IMR-90 (cell line): ENCODE data around the gene FAU. TPM values are rescaled to one million over a fixed set of nuclear protein-coding genes. Genes with fewer than 3 reads are reported as not detected.

ENCODE experiments used
- ATAC-seq: fragments of 200-7000 bp; cut with Tn5 transposase; 2 replicates; pipeline ENCODE4 v1.9.1; 2020; ENCODE audit warnings: low read depth, mild to moderate bottlenecking, moderate library complexity
- BruUV-seq: library from RNA; stranded (reverse); fragments of 400-500 nt; replicated peaks from 2 replicates; lab custom pipeline; 2021; lab: Mats Ljungman, UMichigan
- CTCF ChIA-PET: fragments of 300-600 bp; formaldehyde crosslinking; extraction: SDS; loops from one replicate; lab custom pipeline; 2021; ENCODE audit warnings: antibody characterized with exemption; lab: Yijun Ruan, JAX
- POLR2A ChIA-PET: fragments of 300-600 bp; sonication (Branson Sonifier 250); formaldehyde crosslinking; loops from one replicate; lab custom pipeline; 2022; ENCODE audit warnings: antibody characterized with exemption; ENCODE audit not compliant: unreplicated experiment; lab: Charles Lee
- DNase-seq: peaks from one replicate; pipeline ENCODE4 v3.0.0; 2013
- H2AFZ ChIP-seq: replicated peaks from 2 replicates; pipeline ENCODE3; 2013; ENCODE audit warnings: low read length, mild to moderate bottlenecking; ENCODE audit not compliant: poor library complexity
- H2AK5ac ChIP-seq: 2 replicates; pipeline ENCODE4 v1.6.1; 2013; ENCODE audit warnings: low read depth, low read length, inconsistent platforms
- H2AK9ac ChIP-seq: replicated peaks from 2 replicates; pipeline ENCODE3; 2013; ENCODE audit warnings: mild to moderate bottlenecking, low read depth, low read length, moderate library complexity; ENCODE audit not compliant: poor library complexity
- H2BK120ac ChIP-seq: 2 replicates; pipeline ENCODE4 v1.6.1; 2013; ENCODE audit warnings: low read depth, low read length, inconsistent platforms
- H2BK15ac ChIP-seq: 3 replicates; pipeline ENCODE4 v1.6.1; 2013; ENCODE audit warnings: low read depth, low read length, inconsistent platforms
- H2BK20ac ChIP-seq: 2 replicates; pipeline ENCODE4 v1.6.1; 2013; ENCODE audit warnings: low read depth, mild to moderate bottlenecking, inconsistent platforms, low read length, moderate library complexity
- H2BK5ac ChIP-seq: 2 replicates; pipeline ENCODE4 v1.6.1; 2013; ENCODE audit warnings: mild to moderate bottlenecking, low read depth, low read length, inconsistent platforms; ENCODE audit not compliant: poor library complexity, severe bottlenecking
- H3K14ac ChIP-seq: replicated peaks from 2 replicates; pipeline ENCODE4 v1.6.1; 2013; ENCODE audit warnings: low read depth, low read length, inconsistent platforms
- H3K18ac ChIP-seq: 2 replicates; pipeline ENCODE4 v1.6.1; 2013; ENCODE audit warnings: low read depth, low read length, control low read depth
- H3K23ac ChIP-seq: 2 replicates; pipeline ENCODE4 v1.6.1; 2013; ENCODE audit warnings: low read depth, low read length, inconsistent platforms
- H3K27ac ChIP-seq: 2 replicates; pipeline ENCODE4 v1.5.1; 2013; ENCODE audit warnings: mild to moderate bottlenecking, control low read depth, low read length; ENCODE audit not compliant: insufficient read depth
- H3K27me3 ChIP-seq: 2 replicates; pipeline ENCODE4 v1.6.1; 2013; ENCODE audit warnings: low read length; ENCODE audit not compliant: control insufficient read depth, insufficient read depth
- H3K36me3 ChIP-seq: 2 replicates; pipeline ENCODE4 v1.6.1; 2013; ENCODE audit warnings: low read length, mixed read lengths; ENCODE audit not compliant: control insufficient read depth, insufficient read depth
- H3K4ac ChIP-seq: 2 replicates; pipeline ENCODE4 v1.6.1; 2013; ENCODE audit warnings: low read depth, low read length, inconsistent platforms
- H3K4me1 ChIP-seq: 2 replicates; pipeline ENCODE4 v1.6.1; 2013; ENCODE audit warnings: low read length, mixed read lengths; ENCODE audit not compliant: control insufficient read depth, insufficient read depth
- H3K4me2 ChIP-seq: 2 replicates; pipeline ENCODE4 v1.6.1; 2013; ENCODE audit warnings: low read depth, mild to moderate bottlenecking, control low read depth, low read length, moderate library complexity
- H3K4me3 ChIP-seq: 2 replicates; pipeline ENCODE4 v1.5.1; 2013; ENCODE audit warnings: low read depth, mild to moderate bottlenecking, control low read depth, low read length, moderate library complexity; ENCODE audit not compliant: insufficient read depth
- H3K56ac ChIP-seq: 2 replicates; pipeline ENCODE4 v1.6.1; 2013; ENCODE audit warnings: low read length, inconsistent platforms; ENCODE audit not compliant: insufficient read depth; ENCODE audit errors: extremely low read depth
- H3K79me1 ChIP-seq, 2 experiments: 2 replicates each; pipeline ENCODE4 v1.6.1; 2013; ENCODE audit warnings: low read length in 2 of 2, inconsistent platforms in 1 of 2, low read depth in 1 of 2
- H3K9ac ChIP-seq: 2 replicates; pipeline ENCODE4 v1.6.1; 2013; ENCODE audit warnings: low read depth, low read length, control low read depth
- H3K9me1 ChIP-seq: 2 replicates; pipeline ENCODE4 v1.6.1; 2013; ENCODE audit warnings: low read length, inconsistent platforms; ENCODE audit not compliant: insufficient read depth
- H3K9me3 ChIP-seq: 2 replicates; pipeline ENCODE4 v1.6.1; 2013; ENCODE audit warnings: low read length; ENCODE audit not compliant: control insufficient read depth, insufficient read depth
- H4K20me1 ChIP-seq: 2 replicates; pipeline ENCODE4 v1.6.1; 2013; ENCODE audit warnings: low read length, inconsistent platforms; ENCODE audit not compliant: insufficient read depth
- H4K5ac ChIP-seq: 2 replicates; pipeline ENCODE4 v1.6.1; 2013; ENCODE audit warnings: mild to moderate bottlenecking, low read depth, low read length, control low read depth
- H4K8ac ChIP-seq, 2 experiments: 2 replicates each; pipeline ENCODE4 v1.6.1; 2013; ENCODE audit warnings: low read depth in 2 of 2, low read length in 2 of 2, control low read depth in 1 of 2, inconsistent platforms in 1 of 2
- H4K91ac ChIP-seq: 2 replicates; pipeline ENCODE4 v1.6.1; 2013; ENCODE audit warnings: low read depth, low read length, inconsistent platforms; ENCODE audit not compliant: insufficient read depth
- BHLHE40 ChIP-seq: fragments of 150-350 bp; IDR thresholded peaks from 2 replicates; pipeline ENCODE4 v1.6.1; 2016; ENCODE audit warnings: mild to moderate bottlenecking, low read depth, low read length
- CEBPB ChIP-seq: IDR thresholded peaks from 2 replicates; pipeline ENCODE4 v1.6.1; 2012; ENCODE audit warnings: low read depth, low read length, improper control_type of control experiment
- CHD1 ChIP-seq: IDR thresholded peaks from 2 replicates; pipeline ENCODE4 v1.6.1; 2012; ENCODE audit warnings: low read depth, low read length, improper control_type of control experiment
- FOS ChIP-seq: fragments of 150-350 bp; IDR thresholded peaks from 2 replicates; pipeline ENCODE4 v1.6.1; 2016; ENCODE audit warnings: low read depth, low read length
- MAFK ChIP-seq: IDR thresholded peaks from 2 replicates; pipeline ENCODE4 v1.6.1; 2012; ENCODE audit warnings: low read depth, low read length, improper control_type of control experiment
- MAZ ChIP-seq: IDR thresholded peaks from 2 replicates; pipeline ENCODE4 v1.6.1; 2012; ENCODE audit warnings: low read depth, mild to moderate bottlenecking, low read length, improper control_type of control experiment, moderate library complexity, borderline replicate concordance
- MXI1 ChIP-seq: IDR thresholded peaks from 2 replicates; pipeline ENCODE4 v1.6.1; 2012; ENCODE audit warnings: low read depth, mild to moderate bottlenecking, low read length, moderate library complexity, borderline replicate concordance
- NFE2L2 ChIP-seq: fragments of 150-350 bp; IDR thresholded peaks from 2 replicates; pipeline ENCODE4 v1.6.1; 2016; ENCODE audit warnings: low read depth, mild to moderate bottlenecking, low read length
- POLR2A ChIP-seq: IDR thresholded peaks from 2 replicates; pipeline ENCODE4 v1.6.1; 2012; ENCODE audit warnings: mild to moderate bottlenecking, low read depth, low read length
- RAD21 ChIP-seq: IDR thresholded peaks from 2 replicates; pipeline ENCODE4 v1.6.1; 2012; ENCODE audit warnings: low read length, improper control_type of control experiment
- RCOR1 ChIP-seq: IDR thresholded peaks from 2 replicates; pipeline ENCODE4 v1.6.1; 2012; ENCODE audit warnings: mild to moderate bottlenecking, low read length, improper control_type of control experiment; ENCODE audit not compliant: insufficient replicate concordance
- RFX5 ChIP-seq: IDR thresholded peaks from 2 replicates; pipeline ENCODE4 v1.8.0; 2012; ENCODE audit warnings: low read depth, mild to moderate bottlenecking, low read length, moderate library complexity
- SMC3 ChIP-seq: fragments of 150-350 bp; IDR thresholded peaks from 2 replicates; pipeline ENCODE4 v1.6.1; 2016; ENCODE audit warnings: low read depth, mild to moderate bottlenecking, antibody characterized with exemption, low read length, moderate library complexity
- USF2 ChIP-seq: fragments of 150-350 bp; IDR thresholded peaks from 2 replicates; pipeline ENCODE4 v1.6.1; 2017; ENCODE audit warnings: mild to moderate bottlenecking, antibody characterized with exemption, low read length, low read depth
- WGBS, 2 experiments: methylation state at CpG; one replicate each; pipeline versions ENCODE4 v1.1.5 to v1.1.7; 2013; ENCODE audit warnings: missing lambda C conversion rate in 2 of 2; ENCODE audit not compliant: insufficient read length in 1 of 2; ENCODE audit errors: extremely low coverage in 2 of 2; 5-methylcytosine and 5-hydroxymethylcytosine counted together
- dilution Hi-C: fragments of 300-500 bp; cut with HindIII; formaldehyde crosslinking; loops from one replicate; pipeline ENCODE4 v1.14.3; 2018; ENCODE audit warnings: low sequenced_read_pairs; ENCODE audit not compliant: unreplicated experiment
- in situ Hi-C: fragments of 300-500 bp; cut with MboI; formaldehyde crosslinking; loops from 3 replicates; pipeline ENCODE4 v1.14.3; 2019; ENCODE audit warnings: low sequenced_read_pairs, inconsistent platforms, mixed read lengths
- intact Hi-C: fragments of 100-400 bp; cut with micrococcal nuclease; formaldehyde crosslinking; loops from 2 replicates; pipeline ENCODE4 v1.10.0; 2022
- polyA plus RNA-seq, 3 experiments: library from polyadenylated mRNA; depleted of rRNA; stranded (reverse); fragments of >200 nt; gene quantifications; 2 replicates each; pipeline ENCODE4 v1.2.3, GENCODE V29; 2012; ENCODE audit warnings: low replicate concordance in 1 of 3
- total RNA-seq: library from RNA; depleted of rRNA; stranded (reverse); fragments of >200 nt; gene quantifications from 2 replicates; pipeline ENCODE4 v1.2.3, GENCODE V29; 2012
- TF ChIP-seq, protein P1 (sequence below): fragments of 150-350 bp; IDR thresholded peaks from 2 replicates; pipeline ENCODE4 v1.6.1; 2016; ENCODE audit warnings: low read depth, mild to moderate bottlenecking, low read length, moderate library complexity, borderline replicate concordance
- TF ChIP-seq, protein P2 (sequence below): conservative IDR thresholded peaks from 2 replicates; pipeline ENCODE4 v1.5.1; 2012; ENCODE audit warnings: mild to moderate bottlenecking, low read depth, low read length, improper control_type of control experiment

The FAU gene
- total and polyA plus RNA-seq, 2 of the 4 experiments (the other 2 are of a cell fraction), result 189 to 652 TPM

DNA sequence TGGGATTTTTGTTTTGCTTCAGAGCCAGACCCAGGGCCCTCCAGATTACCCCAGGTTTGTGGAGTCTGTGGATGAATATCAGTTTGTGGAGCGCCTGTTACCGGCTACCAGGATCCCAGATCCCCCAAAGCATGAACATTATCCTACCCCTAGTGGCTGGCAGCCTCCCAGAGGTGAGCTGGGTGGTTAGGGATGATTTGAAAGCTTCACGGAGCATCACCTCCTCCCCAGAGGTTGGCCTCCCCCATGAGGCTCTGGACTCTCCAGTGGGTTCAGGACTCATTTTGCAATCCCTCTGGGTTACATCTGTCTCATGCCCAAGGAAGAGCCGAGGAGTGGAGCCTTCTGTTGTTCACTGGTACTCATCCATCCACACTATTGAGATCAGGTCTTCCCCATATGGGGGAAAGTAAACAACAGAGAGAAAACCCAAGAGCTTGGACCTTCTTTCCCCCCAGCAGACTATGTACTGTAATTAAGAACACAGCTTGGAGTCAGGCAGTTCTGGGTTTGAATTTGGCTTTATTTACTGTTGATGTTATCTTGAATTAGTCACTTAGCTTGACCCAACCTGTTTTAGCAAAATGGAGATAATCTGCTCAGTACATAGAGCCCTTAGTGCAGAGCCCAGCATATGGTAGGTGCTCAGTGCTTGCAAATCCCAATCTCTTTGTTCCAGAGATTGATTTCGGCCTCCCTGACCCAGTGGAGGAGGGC, 2.7 kb upstream of the FAU start:
- TF ChIP-seq FOS (no peak), MAFK (no peak), NFE2L2 (no peak), USF2 (no peak), POLR2A (no peak), RAD21 (no peak), CEBPB (no peak), RCOR1 (no peak), SMC3 (no peak), RFX5 (no peak), CHD1 (no peak), BHLHE40 (no peak), MXI1 (no peak), MAZ (no peak)
- TF ChIP-seq, protein P1, sequence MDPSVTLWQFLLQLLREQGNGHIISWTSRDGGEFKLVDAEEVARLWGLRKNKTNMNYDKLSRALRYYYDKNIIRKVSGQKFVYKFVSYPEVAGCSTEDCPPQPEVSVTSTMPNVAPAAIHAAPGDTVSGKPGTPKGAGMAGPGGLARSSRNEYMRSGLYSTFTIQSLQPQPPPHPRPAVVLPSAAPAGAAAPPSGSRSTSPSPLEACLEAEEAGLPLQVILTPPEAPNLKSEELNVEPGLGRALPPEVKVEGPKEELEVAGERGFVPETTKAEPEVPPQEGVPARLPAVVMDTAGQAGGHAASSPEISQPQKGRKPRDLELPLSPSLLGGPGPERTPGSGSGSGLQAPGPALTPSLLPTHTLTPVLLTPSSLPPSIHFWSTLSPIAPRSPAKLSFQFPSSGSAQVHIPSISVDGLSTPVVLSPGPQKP, result no peak
- TF ChIP-seq, protein P2, sequence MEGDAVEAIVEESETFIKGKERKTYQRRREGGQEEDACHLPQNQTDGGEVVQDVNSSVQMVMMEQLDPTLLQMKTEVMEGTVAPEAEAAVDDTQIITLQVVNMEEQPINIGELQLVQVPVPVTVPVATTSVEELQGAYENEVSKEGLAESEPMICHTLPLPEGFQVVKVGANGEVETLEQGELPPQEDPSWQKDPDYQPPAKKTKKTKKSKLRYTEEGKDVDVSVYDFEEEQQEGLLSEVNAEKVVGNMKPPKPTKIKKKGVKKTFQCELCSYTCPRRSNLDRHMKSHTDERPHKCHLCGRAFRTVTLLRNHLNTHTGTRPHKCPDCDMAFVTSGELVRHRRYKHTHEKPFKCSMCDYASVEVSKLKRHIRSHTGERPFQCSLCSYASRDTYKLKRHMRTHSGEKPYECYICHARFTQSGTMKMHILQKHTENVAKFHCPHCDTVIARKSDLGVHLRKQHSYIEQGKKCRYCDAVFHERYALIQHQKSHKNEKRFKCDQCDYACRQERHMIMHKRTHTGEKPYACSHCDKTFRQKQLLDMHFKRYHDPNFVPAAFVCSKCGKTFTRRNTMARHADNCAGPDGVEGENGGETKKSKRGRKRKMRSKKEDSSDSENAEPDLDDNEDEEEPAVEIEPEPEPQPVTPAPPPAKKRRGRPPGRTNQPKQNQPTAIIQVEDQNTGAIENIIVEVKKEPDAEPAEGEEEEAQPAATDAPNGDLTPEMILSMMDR, result no peak
- no peak overlapping the region for H2AFZ ChIP-seq
- H3K18ac ChIP-seq, result no peak overlapping the region
- no peak overlapping the region for H2AK9ac ChIP-seq
- no peak overlapping the region for H3K14ac ChIP-seq
- H2BK5ac ChIP-seq, result no peak overlapping the region
- no peak overlapping the region for H2BK20ac ChIP-seq
- no peaks in the 10 kb centered on the region for H3K9me3 ChIP-seq
- no peak overlapping the region for H4K5ac ChIP-seq
- no peak overlapping the region for H3K4me2 ChIP-seq
- ChIA-PET POLR2A (no interaction called here), CTCF (no interaction called here)
- no peak overlapping the region for H3K23ac ChIP-seq
- peaks cover 30 to 69% of the 10 kb centered on the region in 2 experiments for H3K79me1 ChIP-seq
- no peak overlapping the region for H2BK120ac ChIP-seq
- H2BK15ac ChIP-seq, result no peak overlapping the region
- no TSS peak for BruUV-seq
- DNase-seq, result no peak
- H3K9me1 ChIP-seq, result 0 out of 2 replicates have a peak, but pooled peaks cover 4% of the 10 kb centered on the region
- dilution Hi-C loops (no loop called here), intact Hi-C loops (loop anchor here (5.0 kb wide), 1 partner anchor 58 kb away; the partner anchor contains the start of gene CAPN1), in situ Hi-C loops (no loop called here)
- H4K8ac ChIP-seq, result no peak overlapping the region
- H4K91ac ChIP-seq, result no peak overlapping the region
- H3K4me3 ChIP-seq, result no peak overlapping the region
- H2AK5ac ChIP-seq, result no peak overlapping the region
- peaks cover 59% of the 10 kb centered on the region for H3K36me3 ChIP-seq
- no peaks in the 10 kb centered on the region; the same call in 1 of the 2 replicates for H3K4me1 ChIP-seq
- ATAC-seq, result no peak
- H3K9ac ChIP-seq, result no peak overlapping the region
- peaks cover 9% of the 10 kb centered on the region; the same call in 1 of the 2 replicates for H4K20me1 ChIP-seq
- no peaks in the 10 kb centered on the region for H3K27me3 ChIP-seq
- no peak overlapping the region for H3K4ac ChIP-seq
- H3K56ac ChIP-seq, result no peak overlapping the region
- H3K27ac ChIP-seq, result no peak overlapping the region
- WGBS, 2 experiments, result no CpG with 5 or more reads among the region's 5 CpGs
